ENCODE data around the gene TMEM222.

DNA sequence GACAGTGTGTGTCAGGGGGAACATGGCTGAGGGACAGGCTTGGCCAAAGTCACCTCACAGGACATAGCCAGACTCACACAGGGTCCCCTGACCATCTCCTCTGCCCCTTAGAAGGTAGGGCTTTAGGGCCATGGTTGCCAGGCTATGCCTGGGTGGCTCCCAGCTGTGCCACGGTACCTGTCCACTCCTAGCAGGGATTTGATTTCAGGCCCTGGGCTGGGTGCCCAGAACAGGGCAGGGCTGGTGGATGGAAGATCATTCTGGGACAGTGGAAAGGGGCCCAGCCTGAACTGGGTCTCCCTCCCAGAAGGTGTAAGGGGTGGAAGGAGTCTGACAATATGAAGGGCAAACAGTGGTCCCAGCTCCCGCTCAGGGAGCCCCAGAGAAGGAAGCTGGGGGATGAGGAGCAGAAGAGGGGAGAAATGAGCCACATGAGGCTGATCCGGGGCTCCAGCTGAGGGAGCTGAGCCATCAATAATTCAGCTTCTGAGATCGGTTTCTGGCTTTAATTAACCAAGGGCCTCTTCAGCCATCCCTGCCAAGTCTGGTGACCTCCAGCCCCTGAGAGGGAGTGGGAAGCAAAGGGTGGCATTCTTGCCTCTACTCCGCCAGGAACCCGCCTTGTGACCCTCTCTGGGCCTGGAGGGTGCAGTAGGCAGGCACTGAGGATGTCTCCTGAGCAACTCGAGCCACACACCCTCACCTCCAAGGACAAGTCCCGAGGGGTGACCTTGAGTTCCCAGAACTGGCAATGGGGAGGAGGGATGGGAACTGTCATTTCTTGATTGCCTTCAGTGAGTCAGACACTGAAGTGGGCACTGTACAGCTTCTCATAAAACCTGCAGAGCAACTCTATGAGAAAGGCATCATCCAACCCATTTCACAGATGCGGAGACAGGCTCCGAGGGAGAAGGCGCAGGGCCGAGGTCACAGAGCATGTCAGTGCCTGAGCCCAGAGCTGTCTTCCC lies 59.1 kb downstream of the TMEM222 start:
- TF ChIP-seq, protein P1, sequence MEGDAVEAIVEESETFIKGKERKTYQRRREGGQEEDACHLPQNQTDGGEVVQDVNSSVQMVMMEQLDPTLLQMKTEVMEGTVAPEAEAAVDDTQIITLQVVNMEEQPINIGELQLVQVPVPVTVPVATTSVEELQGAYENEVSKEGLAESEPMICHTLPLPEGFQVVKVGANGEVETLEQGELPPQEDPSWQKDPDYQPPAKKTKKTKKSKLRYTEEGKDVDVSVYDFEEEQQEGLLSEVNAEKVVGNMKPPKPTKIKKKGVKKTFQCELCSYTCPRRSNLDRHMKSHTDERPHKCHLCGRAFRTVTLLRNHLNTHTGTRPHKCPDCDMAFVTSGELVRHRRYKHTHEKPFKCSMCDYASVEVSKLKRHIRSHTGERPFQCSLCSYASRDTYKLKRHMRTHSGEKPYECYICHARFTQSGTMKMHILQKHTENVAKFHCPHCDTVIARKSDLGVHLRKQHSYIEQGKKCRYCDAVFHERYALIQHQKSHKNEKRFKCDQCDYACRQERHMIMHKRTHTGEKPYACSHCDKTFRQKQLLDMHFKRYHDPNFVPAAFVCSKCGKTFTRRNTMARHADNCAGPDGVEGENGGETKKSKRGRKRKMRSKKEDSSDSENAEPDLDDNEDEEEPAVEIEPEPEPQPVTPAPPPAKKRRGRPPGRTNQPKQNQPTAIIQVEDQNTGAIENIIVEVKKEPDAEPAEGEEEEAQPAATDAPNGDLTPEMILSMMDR (conservative IDR thresholded peaks at IDR 0.05; ENCODE audit: low read depth, low read length) = no peak
- no peak for TF ChIP-seq EZH2 (IDR thresholded peaks at IDR 0.05; ENCODE audit: borderline replicate concordance, low read depth, low read length, poor library complexity, severe bottlenecking)

All from A673 (cell line).